KOPT-K1 (cell line): ENCODE data around the gene OTX2.

ENCODE experiments used
- H3K27ac ChIP-seq: fragments of 200-600 bp; sonication (generic); 2 replicates; pipeline ENCODE4 v1.5.1; 2016; ENCODE audit warnings: antibody characterized with exemption, mild to moderate bottlenecking, low read depth, low read length; ENCODE audit not compliant: poor library complexity, severe bottlenecking
- H3K36me3 ChIP-seq: fragments of 200-600 bp; sonication (generic); 2 replicates; pipeline ENCODE4 v1.5.1; 2017; ENCODE audit warnings: antibody characterized with exemption, mild to moderate bottlenecking, low read length, moderate library complexity; ENCODE audit not compliant: insufficient read depth
- H3K9me3 ChIP-seq: fragments of 200-600 bp; sonication (generic); 2 replicates; pipeline ENCODE4 v1.5.1; 2017; ENCODE audit warnings: antibody characterized with exemption, low read length, mild to moderate bottlenecking; ENCODE audit not compliant: insufficient read depth, poor library complexity, severe bottlenecking

OTX2 gene

DNA sequence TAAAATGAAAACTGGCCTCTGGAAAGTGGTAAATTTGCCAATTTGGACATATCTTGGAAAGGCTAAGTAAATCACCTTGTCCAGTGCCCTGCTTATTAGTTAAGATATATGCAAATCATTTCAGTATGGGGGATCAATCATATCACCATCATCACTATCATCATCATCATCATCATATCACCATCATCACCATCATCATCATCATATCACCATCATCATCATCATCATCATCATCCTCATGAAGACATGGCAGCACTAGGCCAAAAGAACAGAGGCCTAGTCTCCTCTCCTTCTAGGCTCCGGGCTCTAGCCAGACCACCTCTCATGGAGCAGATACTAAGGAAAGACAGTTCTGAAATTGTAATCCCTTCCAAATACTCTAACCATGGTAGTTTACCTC, 20.3 kb downstream of the OTX2 start:
- H3K36me3 ChIP-seq, result no peaks in the 10 kb centered on the region
- H3K27ac ChIP-seq, result no peak overlapping the region
- H3K9me3 ChIP-seq, result peaks cover 4% of the 10 kb centered on the region

DNA sequence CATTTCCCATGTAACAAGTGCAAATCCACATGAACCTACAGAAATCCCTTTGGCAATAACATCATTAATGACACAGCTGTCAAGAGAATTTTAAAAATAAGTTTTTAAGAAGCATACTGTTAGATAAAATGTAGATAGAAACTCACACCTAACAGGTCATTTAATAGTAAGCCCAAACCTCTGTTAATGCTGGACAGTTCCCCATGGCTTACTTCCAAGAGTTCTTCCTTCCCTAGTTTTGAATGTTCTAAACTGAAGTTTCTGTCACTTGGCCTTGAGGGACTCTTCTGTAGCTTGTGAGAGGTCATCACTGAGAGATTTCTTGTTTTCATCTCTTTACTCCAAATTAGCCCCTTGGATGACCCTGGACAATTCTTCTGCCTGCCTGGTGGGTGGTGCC, 22.7 kb downstream of the OTX2 start:
- Histone ChIP-seq H3K36me3 (no peaks in the 10 kb centered on the region), H3K27ac (no peak overlapping the region), H3K9me3 (no peaks in the 10 kb centered on the region)

DNA sequence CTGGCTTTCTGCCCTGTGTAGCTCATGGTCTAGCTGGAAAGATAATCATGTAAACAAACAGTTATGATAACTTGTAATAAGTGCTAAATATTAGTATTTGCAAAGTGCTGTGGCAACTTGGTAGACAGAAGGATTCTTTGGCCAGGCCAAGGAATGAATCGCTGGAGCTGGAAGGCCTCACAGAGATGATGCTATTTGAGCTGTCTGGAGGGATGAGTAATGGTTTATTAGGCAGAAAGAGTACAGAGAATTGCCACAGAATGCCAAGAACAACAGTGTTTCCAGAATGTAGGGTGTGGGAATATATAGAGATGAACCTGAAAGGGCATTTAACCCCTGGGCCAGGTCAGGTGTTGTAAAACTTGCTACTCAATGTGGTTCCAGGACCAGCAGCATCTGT, 27.6 kb downstream of the OTX2 start:
- no peak overlapping the region for H3K27ac ChIP-seq
- no peaks in the 10 kb centered on the region for H3K9me3 ChIP-seq
- no peaks in the 10 kb centered on the region for H3K36me3 ChIP-seq

DNA sequence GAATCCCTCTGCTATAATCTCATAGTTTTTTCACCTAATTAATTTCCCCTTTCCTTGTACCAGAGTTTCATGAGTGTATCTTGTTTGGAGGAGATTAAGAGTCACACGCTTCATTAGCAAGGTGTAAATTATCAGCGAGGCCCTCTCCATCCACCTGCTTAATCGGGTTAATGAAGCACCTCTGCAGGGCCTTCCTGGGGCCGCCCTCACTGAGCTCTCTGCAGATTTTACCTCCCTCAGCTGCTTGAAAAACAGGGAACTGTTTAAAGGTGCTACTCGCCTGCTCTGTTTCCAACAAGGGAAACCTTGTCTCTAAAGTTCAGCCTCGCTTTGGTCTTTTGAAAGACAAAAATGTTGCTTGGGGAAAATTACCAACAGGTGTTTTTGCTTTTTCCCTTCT, 35.8 kb downstream of the OTX2 start:
- Histone ChIP-seq H3K36me3 (no peaks in the 10 kb centered on the region), H3K9me3 (no peaks in the 10 kb centered on the region), H3K27ac (no peak overlapping the region)

DNA sequence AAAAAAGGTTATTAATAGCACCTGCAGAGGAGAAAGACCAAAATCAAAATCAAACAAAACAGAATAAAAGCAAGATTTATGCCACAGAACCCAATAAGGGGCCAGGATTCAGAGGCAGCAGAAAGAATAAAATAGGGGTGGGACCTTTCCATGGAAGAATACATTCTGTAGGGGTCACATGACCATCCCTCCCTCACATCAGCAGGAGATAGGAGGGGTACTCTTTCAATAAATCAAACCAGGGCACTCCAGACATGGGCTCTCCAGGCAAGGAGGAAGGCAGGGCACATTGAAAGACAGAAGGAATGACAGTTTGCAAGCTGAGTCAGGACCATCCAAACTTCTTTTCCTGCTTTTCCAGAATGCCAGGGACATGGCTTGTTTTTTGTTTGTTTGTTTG, 39.8 kb downstream of the OTX2 start:
- no peaks in the 10 kb centered on the region for H3K36me3 ChIP-seq
- H3K9me3 ChIP-seq, result no peaks in the 10 kb centered on the region
- H3K27ac ChIP-seq, result no peak overlapping the region

DNA sequence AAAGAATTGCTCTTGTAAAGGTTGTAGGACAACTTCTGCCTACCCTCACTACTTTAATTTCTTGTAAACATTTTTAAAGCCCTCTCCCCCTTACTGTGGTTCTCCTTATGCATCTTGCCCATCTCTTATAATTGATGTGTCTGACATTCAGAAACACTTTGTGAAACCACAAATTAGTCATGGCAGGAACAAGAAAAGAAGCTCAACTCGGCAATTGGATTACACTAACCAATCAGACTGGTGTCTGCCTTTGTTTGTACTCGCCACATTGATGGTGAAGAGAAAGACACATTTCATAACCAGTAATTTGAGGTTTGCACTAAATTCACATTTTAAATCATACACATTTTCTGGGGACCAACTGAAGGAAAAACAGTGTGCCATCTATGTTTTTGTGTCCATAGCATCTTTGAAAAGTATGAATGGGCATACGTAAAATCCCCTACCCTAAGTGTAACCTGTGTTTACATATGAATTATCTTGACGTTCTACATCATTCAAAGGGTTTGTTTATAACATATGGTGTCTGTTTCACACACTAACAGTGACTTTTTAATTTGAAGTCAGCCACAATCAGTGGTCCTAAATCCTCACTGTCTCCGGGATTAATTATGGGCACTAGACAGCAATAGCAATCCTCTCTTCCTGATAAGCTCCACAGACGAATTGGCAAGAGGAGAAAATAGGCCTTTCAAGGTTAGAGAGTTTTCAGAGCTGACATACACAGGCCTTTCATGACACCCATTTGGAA, 49.9 kb downstream of the OTX2 start:
- H3K36me3 ChIP-seq, result no peaks in the 10 kb centered on the region
- H3K9me3 ChIP-seq, result no peaks in the 10 kb centered on the region
- no peak overlapping the region for H3K27ac ChIP-seq

DNA sequence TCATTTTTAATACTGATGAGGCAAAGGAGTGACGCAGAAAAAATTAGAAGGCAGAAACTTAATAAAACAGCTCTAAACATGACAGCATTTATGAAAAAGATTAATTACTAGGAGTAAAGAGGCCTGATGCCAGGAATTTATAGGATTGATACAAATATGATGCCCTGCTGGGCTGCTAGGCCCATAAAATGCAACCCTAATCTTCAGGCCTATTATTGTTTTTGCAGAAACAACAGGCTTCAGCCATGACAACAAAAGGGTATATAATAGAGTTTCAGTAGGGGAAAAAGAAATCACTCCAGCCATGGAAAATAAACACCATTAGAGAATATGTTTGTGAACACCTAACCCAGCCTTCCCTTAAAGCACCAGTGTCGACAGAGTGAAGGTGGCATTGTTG, 50.6 kb downstream of the OTX2 start:
- Histone ChIP-seq H3K9me3 (no peaks in the 10 kb centered on the region), H3K27ac (no peak overlapping the region)

DNA sequence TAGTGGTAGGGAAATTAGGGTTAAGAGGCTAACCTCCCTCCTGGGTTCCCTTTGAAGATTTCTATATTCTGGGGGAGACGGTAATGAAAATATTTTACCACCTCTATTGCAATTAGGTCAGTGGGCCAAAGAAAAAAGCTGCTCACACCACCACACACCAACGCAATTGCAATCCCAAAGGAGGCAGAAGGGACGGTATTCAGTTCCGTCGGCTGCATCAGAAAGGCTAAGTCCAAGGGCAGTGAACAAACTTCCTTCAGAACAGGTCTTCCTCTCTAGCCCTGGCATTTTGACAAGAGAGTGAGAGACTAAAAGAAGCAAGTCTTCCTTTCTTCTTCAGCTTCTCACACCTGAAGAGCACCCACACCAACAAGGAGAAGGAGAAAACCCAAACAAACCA, 51.2 kb downstream of the OTX2 start:
- Histone ChIP-seq H3K36me3 (no peaks in the 10 kb centered on the region), H3K27ac (no peak overlapping the region), H3K9me3 (no peaks in the 10 kb centered on the region)

More for the DNA sequence above, 50.6 kb downstream of the OTX2 start:
- H3K36me3 ChIP-seq, result no peaks in the 10 kb centered on the region

DNA sequence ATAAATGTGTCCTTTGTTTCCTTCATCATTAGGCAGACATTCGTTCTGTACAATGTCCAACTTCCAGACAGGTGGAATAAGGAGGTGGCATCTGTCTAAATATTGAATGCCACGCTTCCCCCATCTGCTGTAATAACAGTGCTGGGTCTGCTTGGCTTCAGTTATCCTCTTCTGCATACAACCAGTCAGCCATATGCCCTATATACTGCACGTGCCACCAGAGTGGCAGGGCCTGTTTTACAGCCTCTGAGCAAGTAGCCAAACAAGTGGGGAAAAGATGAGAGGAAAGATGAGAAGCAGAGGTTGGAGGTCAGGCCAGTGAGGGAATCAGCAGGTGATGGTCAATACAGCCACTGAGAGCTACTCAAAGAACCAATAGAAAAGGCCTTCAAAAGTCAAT, 55.4 kb downstream of the OTX2 start:
- H3K27ac ChIP-seq, result no peak overlapping the region
- H3K9me3 ChIP-seq, result peaks cover 4% of the 10 kb centered on the region
- H3K36me3 ChIP-seq, result no peaks in the 10 kb centered on the region

DNA sequence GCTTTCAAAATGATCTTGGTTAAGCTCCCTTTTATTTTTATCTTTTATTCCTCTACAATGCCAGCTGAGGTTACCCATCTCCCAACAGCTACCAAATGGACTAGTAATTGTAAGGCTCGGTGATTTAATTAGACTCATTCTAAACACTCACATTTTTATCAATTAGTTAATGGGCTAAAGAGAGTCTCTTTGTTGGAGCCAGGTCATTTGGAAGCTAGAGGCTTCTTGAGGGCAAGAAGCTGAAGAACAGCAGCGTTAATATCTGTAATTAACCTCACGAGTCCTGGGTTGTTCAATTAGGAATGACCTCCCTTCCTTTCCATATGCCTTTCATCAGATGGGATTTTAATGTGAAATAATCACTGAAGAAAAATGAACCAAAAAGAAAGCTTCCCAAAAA, 56.9 kb downstream of the OTX2 start:
- Histone ChIP-seq H3K27ac (no peak overlapping the region), H3K9me3 (peaks cover 4% of the 10 kb centered on the region), H3K36me3 (no peaks in the 10 kb centered on the region)

DNA sequence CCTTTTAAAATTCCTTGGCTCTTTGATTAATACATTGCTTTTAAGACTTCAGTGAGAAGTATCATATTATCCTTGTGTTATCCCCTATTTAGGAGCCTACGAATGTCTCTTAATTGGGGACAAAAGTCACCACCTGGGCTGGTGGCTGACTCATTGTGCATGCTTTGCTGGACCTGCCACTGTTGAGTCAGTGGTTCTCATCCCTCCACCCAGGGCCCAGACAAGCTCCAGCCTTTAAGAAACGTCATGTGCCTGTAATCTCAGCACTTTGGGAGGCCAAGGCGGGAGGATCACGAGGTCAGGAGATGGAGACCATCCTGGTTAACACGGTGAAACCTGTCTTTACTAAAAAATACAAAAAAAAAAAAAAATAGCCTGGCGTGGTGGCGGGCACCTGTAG, 57.9 kb downstream of the OTX2 start:
- no peak overlapping the region for H3K27ac ChIP-seq
- no peaks in the 10 kb centered on the region for H3K36me3 ChIP-seq
- peaks cover 4% of the 10 kb centered on the region for H3K9me3 ChIP-seq

DNA sequence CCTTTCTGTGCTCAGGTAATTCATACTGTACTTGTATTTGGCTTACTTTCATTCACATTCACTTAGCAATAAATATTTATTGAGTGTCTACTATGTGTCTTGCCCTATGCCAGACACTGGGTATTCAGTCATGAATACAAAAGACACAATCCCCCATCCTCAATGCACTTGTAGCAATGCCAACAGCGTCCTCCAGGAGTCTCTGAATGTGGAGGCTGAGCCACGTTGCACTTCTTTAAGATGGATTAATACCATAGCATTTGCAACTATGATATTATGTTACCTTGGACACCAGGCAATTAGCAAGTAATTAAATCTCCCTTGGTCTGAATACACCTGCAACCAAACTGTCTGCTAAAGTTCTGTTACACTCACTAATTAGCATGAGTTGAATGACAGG, 58.8 kb downstream of the OTX2 start:
- Histone ChIP-seq H3K27ac (no peak overlapping the region), H3K9me3 (peaks cover 4% of the 10 kb centered on the region), H3K36me3 (no peaks in the 10 kb centered on the region)
